HepG2 (cell line): ENCODE results near the gene RNF13.

Experiments
- CTCF ChIP-seq: sonication (generic); formaldehyde crosslinking; IDR thresholded peaks from 2 replicates; pipeline ENCODE4 v1.5.0; 2020; ENCODE audit warnings: mild to moderate bottlenecking, missing genetic modification reagents, moderate library complexity
- HNF4G ChIP-seq, 2 experiments: sonication (generic) in 1 of 2; formaldehyde crosslinking in 1 of 2; IDR thresholded peaks; 2 replicates each; pipeline versions ENCODE4 v1.4.0 to v1.6.1; 2011 to 2020; ENCODE audit warnings: borderline replicate concordance in 2 of 2, low read depth in 2 of 2, mild to moderate bottlenecking in 2 of 2, low read length in 1 of 2, missing genetic modification reagents in 1 of 2, moderate library complexity in 1 of 2
- MAX ChIP-seq: IDR thresholded peaks from 2 replicates; pipeline ENCODE4 v1.6.1; 2012; ENCODE audit warnings: inconsistent platforms
- THAP9 ChIP-seq: sonication (generic); formaldehyde crosslinking; IDR thresholded peaks from 2 replicates; pipeline ENCODE4; 2020; ENCODE audit warnings: missing genetic modification reagents, mild to moderate bottlenecking, borderline replicate concordance
- ZNF430 ChIP-seq: sonication (generic); formaldehyde crosslinking; IDR thresholded peaks from 2 replicates; pipeline ENCODE4 v1.9.0; 2021; ENCODE audit warnings: mild to moderate bottlenecking, missing genetic modification reagents

- TF ChIP-seq ZNF430 (no peak), THAP9 (no peak), MAX (no peak), CTCF (CRISPR knock-in tag) (no peak), HNF4G (IDR thresholded peaks at IDR 0.05; ENCODE audit: borderline replicate concordance, low read depth, low read length) (no peak), HNF4G (CRISPR knock-in tag; IDR thresholded peaks at IDR 0.05; ENCODE audit: borderline replicate concordance, low read depth) (no peak)
These were observed 107.1 kb downstream of the RNF13 start for GRCh38 chr3:149920119-149920518.
